PFSK-1 (cell line): ENCODE measurements around the gene ODAD4. TPM values are rescaled to one million over a fixed set of nuclear protein-coding genes. Genes with fewer than 3 reads are reported as not detected.

Experiments
- FOXP2 ChIP-seq: optimal IDR thresholded peaks from 2 replicates; pipeline ENCODE3; 2011; ENCODE audit warnings: borderline replicate concordance, control low read depth, inconsistent platforms; ENCODE audit not compliant: insufficient read depth; ENCODE audit errors: extremely low read length, extremely low read depth
- POLR2AphosphoS5 ChIP-seq: IDR thresholded peaks from 2 replicates; pipeline ENCODE4 v1.6.1; 2012; ENCODE audit warnings: low read depth, mild to moderate bottlenecking, control low read depth, low read length, moderate library complexity
- SIN3A ChIP-seq: IDR thresholded peaks from 2 replicates; pipeline ENCODE4 v1.6.1; 2012; ENCODE audit warnings: mild to moderate bottlenecking, low read length, moderate library complexity, borderline replicate concordance; ENCODE audit not compliant: insufficient read depth
- TAF1 ChIP-seq: IDR thresholded peaks from 2 replicates; pipeline ENCODE4 v1.6.1; 2012; ENCODE audit warnings: low read length, control low read depth, borderline replicate concordance; ENCODE audit not compliant: insufficient read depth
- polyA plus RNA-seq: library from polyadenylated mRNA; unstranded; fragments of >200 nt; gene quantifications from one replicate; pipeline ENCODE4 v1.2.1, GENCODE V29; 2012; ENCODE audit warnings: low read depth, missing spikeins; ENCODE audit not compliant: insufficient read length
- TF ChIP-seq, protein P1 (sequence below), 2 experiments: IDR thresholded peaks; 2 replicates each; pipeline versions ENCODE4 v1.6.1 to v1.8.0; 2011 to 2012; ENCODE audit warnings: low read depth in 2 of 2, low read length in 2 of 2, control low read depth in 1 of 2, inconsistent platforms in 1 of 2, mild to moderate bottlenecking in 1 of 2, moderate library complexity in 1 of 2; ENCODE audit not compliant: insufficient read depth in 1 of 2

Gene ODAD4
- polyA plus RNA-seq, result 0.25 TPM

- peak; percentile 94 for TF ChIP-seq FOXP2
- TF ChIP-seq, protein P1, sequence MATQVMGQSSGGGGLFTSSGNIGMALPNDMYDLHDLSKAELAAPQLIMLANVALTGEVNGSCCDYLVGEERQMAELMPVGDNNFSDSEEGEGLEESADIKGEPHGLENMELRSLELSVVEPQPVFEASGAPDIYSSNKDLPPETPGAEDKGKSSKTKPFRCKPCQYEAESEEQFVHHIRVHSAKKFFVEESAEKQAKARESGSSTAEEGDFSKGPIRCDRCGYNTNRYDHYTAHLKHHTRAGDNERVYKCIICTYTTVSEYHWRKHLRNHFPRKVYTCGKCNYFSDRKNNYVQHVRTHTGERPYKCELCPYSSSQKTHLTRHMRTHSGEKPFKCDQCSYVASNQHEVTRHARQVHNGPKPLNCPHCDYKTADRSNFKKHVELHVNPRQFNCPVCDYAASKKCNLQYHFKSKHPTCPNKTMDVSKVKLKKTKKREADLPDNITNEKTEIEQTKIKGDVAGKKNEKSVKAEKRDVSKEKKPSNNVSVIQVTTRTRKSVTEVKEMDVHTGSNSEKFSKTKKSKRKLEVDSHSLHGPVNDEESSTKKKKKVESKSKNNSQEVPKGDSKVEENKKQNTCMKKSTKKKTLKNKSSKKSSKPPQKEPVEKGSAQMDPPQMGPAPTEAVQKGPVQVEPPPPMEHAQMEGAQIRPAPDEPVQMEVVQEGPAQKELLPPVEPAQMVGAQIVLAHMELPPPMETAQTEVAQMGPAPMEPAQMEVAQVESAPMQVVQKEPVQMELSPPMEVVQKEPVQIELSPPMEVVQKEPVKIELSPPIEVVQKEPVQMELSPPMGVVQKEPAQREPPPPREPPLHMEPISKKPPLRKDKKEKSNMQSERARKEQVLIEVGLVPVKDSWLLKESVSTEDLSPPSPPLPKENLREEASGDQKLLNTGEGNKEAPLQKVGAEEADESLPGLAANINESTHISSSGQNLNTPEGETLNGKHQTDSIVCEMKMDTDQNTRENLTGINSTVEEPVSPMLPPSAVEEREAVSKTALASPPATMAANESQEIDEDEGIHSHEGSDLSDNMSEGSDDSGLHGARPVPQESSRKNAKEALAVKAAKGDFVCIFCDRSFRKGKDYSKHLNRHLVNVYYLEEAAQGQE (IDR thresholded peaks at IDR 0.05; ENCODE audit: insufficient read depth in 1 of 2, low read depth in 2 of 2, low read length in 2 of 2), result peak in 1 of 2 experiments; percentile 71; a peak in 2 of 4 replicates
- peak; percentile 85; the same call in 1 of the 2 replicates for TF ChIP-seq SIN3A
- peak; percentile 83; the same call in 1 of the 2 replicates for TF ChIP-seq TAF1
- peak; percentile 84 for TF ChIP-seq POLR2AphosphoS5
These were observed at the start of gene ODAD4 for GRCh38 chr17:41930009-41930832. Gene ODAD4 (plus strand): TSS chr17:41930617. CDS start chr17:41930724, 107 bp downstream.

DNA sequence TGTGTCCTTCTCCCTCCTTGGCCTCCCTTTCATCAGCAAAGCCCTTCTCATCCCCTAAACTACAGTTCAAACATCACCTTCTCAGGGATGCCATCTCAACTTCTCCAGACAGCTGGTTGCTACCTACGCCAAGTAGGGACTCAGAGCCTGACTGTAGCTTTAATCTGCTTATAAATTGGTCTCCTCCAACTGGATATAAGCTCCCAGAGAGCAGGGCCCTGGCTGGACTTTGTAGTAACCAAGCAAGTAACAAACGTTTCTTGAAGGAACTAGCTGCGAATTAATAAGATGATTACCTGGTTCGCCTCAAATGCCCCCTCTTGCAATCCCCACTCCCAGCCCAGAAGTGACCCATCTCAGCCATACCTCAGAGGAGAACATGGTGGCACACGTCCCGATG is 47.7 kb upstream of the ODAD4 start:
- TF ChIP-seq FOXP2, result no peak
- no peak for TF ChIP-seq TAF1
- TF ChIP-seq SIN3A, result no peak
- TF ChIP-seq, protein P1 (IDR thresholded peaks at IDR 0.05; ENCODE audit: insufficient read depth in 1 of 2, low read depth in 2 of 2, low read length in 2 of 2), result no peak
- no peak for TF ChIP-seq POLR2AphosphoS5

- no peak for TF ChIP-seq FOXP2
- no peak for TF ChIP-seq POLR2AphosphoS5
- no peak for TF ChIP-seq TAF1
- TF ChIP-seq, protein P1 (IDR thresholded peaks at IDR 0.05; ENCODE audit: insufficient read depth in 1 of 2, low read depth in 2 of 2, low read length in 2 of 2), result no peak
- no peak for TF ChIP-seq SIN3A
These were observed 44.7 kb upstream of the ODAD4 start for GRCh38 chr17:41885733-41886132.

- no peak for TF ChIP-seq POLR2AphosphoS5
- TF ChIP-seq SIN3A, result no peak
- no peak for TF ChIP-seq TAF1
- TF ChIP-seq, protein P1 (IDR thresholded peaks at IDR 0.05; ENCODE audit: insufficient read depth in 1 of 2, low read depth in 2 of 2, low read length in 2 of 2), result no peak
- no peak for TF ChIP-seq FOXP2
These were observed 42.0 kb upstream of the ODAD4 start for GRCh38 chr17:41888332-41888965.
